GM12801 (cell line): ENCODE data around the gene CARD19.

ENCODE experiments used
- CTCF ChIP-seq: IDR thresholded peaks from one replicate; pipeline ENCODE4 v1.5.1; 2011; ENCODE audit warnings: control low read depth; ENCODE audit not compliant: insufficient read length; ENCODE audit errors: extremely low read depth

Gene CARD19

GRCh38 chr9:93091056-93091452 is 5.0 kb upstream of the CARD19 start:
- TF ChIP-seq CTCF: no peak

GRCh38 chr9:93091453-93092081 is 4.5 kb upstream of the CARD19 start:
- no peak for TF ChIP-seq CTCF

- TF ChIP-seq CTCF: no peak
Observed at GRCh38 chr9:93092251-93092991, 3.6 kb upstream of the CARD19 start.

GRCh38 chr9:93093127-93093876 is 2.7 kb upstream of the CARD19 start:
- no peak for TF ChIP-seq CTCF

- no peak for TF ChIP-seq CTCF
Observed at GRCh38 chr9:93093877-93094657, 1.9 kb upstream of the CARD19 start.

- TF ChIP-seq CTCF: no peak
Observed at GRCh38 chr9:93094658-93095204, 1.3 kb upstream of the CARD19 start.
